Glomerular visceral epithelial cell (primary cell): ENCODE results near the gene CD8B2.
A peak's percentile ranks its signal among the peaks of the same experiment; 100 is the strongest.
"Not testable (repeated sequence)": the region's sequence is repeated elsewhere in the genome, so short reads cannot be mapped to it uniquely, and the experiment has no call there.

Experiments used
- DNase-seq: peaks from one replicate; pipeline ENCODE4 v3.0.0-alpha.2; 2016; ENCODE audit errors: extremely low spot score

The CD8B2 gene

DNA sequence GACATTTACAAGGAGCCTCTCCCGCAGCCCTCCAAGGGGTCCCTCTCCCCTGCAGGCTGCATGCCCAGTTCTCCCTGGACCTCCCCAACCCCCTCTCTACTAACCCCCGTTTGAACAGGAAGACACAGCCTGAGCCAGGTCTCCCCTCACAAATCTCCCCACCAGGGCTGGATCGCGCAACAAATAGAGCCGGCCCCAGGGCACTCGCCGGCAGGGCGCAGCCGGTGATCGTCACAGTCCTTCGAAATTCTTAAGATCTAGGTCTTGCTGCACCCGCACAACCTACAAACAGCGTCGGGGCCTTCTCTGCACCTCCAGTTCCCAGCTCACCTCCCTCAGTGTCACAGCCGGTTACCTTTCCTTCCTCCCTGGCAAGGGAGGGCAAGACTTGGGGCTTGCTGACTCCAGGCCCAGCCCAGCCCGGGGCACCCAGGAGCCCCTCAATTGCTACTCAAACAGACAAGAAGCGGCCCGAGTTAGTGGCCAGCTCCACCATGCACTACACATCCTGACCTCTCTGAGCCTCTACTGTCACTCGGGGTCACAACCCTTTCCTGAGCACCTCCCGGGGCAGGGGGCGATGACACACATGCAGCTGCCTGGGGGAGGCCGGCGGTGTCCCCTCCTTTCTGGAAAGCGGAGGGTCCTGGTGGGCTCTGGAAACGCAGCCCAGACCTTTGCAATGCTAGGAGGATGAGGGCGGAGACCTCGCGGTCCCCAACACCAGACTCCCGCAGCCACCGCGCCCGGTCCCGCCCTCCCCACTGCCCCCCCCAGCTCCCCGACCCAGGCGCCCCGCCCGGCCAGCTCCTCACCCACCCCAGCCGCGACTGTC, at the start of gene CD8B2:
Gene CD8B2 (plus strand): TSS at position 814 of the 835 bp plus-strand sequence. CDS start 63 bp downstream, outside the sequence.
- not testable (repeated sequence) for DNase-seq

DNA sequence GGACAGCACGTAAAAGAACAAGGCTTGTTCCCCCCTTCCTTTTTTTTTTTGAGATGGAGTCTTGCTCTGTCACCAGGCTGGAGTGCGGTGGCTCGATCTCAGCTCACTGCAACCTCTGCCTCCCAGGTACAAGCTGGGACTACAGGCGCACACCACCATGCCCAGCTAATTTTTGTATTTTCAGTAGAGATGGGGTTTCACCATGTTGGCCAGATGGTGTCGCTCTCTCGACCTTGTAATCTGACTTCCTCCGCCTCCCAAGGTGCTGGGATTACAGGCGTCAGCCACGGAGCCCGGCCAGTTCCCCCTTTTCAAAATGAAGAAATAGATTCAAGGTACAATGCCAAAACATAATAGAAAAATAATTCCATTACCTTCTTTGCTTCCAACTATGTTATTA, 25.3 kb upstream of the CD8B2 start:
- DNase-seq, result not testable (repeated sequence)

DNA sequence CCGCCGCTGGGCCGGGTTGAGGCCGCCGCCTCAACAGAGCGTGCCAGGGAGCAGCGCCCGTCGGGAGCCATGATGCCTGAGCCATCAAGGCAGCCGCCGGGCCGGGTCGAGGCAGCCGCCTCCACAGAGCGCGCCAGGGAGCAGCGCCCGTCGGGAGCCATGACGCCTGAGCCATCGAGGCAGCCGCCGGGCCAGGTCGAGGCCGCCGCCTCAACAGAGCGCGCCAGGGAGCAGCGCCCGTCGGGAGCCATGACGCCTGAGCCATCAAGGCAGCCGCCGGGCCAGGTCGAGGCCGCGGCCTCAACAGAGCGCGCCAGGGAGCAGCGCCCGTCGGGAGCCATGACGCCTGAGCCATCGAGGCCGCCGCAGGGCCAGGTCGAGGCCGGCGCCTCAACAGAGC, 19.6 kb upstream of the CD8B2 start:
- DNase-seq, result not testable (repeated sequence)

DNA sequence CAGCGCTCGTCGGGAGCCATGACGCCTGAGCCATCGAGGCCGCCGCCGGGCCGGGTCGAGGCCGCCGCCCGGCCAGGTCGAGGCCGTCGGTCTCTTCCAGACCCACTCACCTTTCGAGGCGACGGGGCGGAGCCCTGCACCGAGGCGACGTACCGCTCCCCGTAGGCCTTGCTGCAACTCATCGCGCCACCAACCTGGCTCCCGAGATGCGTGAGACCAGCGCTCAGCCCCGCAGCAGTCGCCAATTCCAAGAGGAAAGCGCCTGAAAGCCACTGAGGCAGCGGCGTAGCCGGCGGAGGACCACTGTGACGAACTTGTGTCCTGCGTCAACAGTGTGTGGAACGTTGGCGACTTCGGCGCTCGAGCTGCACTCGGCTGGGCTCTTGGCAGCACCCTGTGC, 19.1 kb upstream of the CD8B2 start, which contains the start of gene RGPD3:
Gene RGPD3 (minus strand): TSS at position 307 of the 400 bp plus-strand sequence. CDS start 125 bp downstream, at position 182.
- DNase-seq, result not testable (repeated sequence)

DNA sequence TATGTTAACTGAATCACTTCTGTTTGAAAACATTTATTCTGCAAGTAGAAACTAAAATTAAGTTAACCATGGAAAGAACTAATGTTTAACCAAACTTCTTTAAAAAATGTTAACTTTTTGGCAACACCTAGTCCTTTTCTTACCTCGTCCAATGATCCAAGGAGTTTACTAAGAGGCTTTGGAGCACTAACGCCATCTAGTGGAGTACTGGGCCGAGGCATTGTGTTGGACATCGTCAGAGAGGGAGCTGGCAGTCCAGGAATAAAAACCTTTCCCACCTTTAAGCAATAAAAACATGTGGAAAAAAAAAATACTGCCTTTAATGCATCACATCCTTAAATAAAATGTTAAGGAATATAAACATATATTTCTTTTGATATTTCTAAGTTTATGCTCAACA, 16.5 kb upstream of the CD8B2 start:
- DNase-seq, result not testable (repeated sequence)

DNA sequence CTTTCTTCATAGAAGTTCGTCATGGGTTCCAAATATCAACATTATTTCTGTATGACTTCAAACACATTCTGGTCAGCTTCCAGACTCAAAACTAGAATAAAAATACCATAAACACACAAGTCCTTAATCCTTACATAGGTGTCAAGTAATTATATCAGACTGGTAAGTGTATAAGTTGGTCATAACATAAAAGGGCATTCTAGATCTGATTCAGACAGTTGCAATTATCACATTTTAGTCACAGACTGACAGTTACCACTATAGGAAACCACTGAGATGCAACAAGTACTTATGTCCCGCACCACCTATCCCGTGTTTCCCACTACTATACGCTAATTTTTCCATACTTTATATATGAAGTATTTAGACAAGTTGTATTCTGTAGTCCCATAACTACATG, 9.5 kb upstream of the CD8B2 start:
- not testable (repeated sequence) for DNase-seq

DNA sequence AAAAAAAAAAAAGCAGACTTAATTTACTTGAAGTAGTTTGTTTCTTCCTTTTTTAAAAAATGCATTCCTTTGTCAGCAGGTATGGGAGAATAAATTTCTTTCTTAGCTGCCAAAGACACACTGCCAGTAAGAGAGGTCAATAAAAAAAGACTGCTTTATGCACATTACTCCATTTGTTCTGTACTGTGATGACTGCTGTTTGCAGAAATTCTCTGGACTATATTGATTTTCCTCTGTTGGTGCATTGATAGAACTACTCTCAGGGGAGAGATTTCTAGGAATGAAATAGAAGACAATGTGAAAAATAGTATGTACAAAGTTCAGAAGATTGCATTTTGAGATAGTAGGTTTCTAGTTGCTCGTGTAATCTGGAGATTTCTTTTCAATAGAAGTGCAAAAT, 7.6 kb upstream of the CD8B2 start:
- DNase-seq, result not testable (repeated sequence)

DNA sequence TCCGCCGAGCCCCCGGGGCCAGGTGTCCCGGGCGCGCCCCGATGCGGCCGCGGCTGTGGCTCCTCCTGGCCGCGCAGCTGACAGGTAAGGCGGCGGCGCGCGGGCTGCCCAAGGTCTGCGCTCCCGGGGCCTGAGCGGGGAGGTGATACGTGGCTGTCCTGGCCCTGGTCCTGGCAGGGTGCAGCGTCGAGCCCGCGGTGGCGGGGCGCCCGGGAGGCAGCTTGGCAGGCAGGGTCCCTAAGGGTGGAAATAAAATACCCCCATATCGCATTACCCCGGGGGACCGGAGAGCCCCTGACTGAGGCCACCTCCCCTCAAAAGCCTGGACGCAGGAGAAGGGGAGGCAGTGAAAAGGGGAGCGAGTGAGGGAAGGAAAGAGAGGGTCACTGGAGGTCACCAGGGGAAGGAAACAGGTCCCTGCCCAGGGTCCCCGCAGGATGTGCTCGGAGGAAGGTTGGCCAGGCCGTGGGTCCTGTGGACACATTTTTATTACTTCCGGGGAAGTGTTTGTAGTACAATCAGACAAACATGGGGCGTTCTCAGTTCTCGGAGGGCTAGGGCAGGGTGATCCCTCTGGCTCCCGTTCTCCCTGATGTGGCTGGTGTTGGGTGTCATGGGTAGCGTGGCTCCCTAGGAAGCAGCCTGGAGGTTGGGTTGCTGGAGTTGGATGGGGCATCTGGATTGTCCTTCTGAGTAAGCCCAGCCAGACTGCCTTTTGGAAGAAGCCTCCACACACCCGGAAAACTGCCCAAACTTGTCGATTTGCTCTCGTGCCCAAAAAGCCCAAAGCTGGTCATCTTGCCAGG, 425 bp downstream of the CD8B2 start:
- DNase-seq, result not testable (repeated sequence)

DNA sequence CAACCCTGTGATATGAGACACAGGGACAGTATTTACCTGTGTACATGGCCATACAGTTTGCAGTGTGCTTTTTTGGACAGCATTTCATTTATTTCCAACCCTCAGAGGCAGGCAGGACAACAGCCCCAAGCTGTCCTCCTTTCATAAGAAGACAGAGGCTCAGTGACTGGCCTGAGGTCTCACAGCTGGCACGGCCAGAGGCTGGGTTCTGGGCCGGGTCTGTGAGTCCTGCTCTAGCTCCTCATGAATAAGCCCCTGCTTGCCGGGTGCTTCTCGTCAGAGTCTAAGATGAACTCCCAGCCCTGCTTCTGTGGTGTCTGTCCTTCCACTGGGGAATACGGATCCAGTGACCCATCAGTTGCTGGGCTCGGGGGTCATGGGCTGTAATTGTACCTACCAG, 2.5 kb downstream of the CD8B2 start:
- not testable (repeated sequence) for DNase-seq

DNA sequence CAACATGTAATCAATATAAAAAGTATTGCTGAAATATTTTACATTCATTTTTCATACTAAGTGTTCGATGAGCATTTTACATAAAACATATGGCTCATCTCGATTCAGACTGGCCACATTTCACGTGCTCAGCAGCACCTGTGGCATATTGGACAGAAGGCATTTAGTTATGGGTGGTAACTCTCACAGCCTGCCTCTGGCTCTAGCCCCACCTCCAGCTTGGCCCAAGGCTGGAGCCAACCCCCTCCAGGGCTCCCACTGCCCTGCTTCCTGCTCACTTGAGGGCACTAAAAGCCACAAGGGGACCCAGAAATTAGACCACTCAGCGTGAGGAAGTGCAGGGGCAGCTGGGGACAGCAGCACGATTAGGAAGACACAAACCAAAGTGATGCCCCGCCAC, 5.2 kb downstream of the CD8B2 start:
- DNase-seq, result not testable (repeated sequence)

DNA sequence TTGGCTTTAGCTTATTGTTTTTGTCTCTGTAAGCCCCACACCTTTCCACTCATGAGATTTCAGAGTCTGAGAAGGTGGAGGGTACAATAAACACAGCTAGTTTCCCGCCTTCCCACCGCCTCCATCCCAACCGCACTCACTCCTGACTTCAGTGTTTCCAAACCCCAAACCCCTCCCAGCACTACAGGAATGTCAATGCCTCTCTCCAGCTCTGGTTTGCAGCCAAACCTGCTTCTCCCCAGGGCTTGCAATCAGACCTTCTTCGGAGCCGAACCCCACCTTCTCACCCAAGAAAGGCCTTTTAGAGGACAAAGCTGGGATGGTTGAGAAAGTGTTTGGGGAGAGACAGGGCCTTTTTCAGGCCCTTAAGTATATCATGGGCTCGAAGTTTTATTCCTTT, 5.7 kb downstream of the CD8B2 start:
- not testable (repeated sequence) for DNase-seq

DNA sequence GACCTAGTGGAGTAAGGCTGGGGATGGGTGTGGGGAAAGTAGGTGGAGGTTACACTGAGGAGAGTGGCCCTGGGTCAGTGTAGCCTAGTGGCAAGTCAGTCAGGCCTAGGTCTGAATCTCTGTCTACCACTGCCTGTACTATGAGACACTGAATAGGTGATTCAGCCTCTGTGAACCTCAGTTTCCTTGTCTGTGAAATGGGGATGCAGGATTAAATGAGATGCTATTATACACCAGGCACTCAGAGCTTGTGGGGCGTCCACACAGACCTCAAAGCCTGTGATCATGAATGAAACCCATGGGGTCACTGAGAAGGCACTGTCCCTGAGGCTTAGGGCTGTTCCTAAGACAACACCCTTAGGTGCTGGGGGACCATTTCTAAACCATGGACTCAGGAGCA, 11.4 kb downstream of the CD8B2 start:
- DNase-seq, result not testable (repeated sequence)

DNA sequence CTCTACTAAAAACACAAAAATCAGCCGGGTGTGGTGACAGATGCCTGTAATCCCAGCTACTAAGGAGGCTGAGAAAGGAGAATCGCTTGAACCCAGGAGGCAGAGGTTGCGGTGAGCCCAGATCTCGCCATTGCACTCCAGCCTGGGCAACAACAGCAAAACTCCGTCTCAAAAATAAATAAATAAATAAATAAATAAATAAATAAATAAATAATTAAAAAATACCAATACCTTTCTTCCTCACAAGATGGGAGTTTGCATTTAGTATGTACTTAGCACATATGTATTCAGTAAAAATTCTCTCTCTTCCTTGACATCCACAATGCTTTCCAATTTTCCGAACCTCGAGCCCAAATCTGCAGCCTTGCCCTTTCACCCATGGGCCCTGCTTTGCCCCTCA, 13.2 kb downstream of the CD8B2 start:
- DNase-seq, result not testable (repeated sequence)

DNA sequence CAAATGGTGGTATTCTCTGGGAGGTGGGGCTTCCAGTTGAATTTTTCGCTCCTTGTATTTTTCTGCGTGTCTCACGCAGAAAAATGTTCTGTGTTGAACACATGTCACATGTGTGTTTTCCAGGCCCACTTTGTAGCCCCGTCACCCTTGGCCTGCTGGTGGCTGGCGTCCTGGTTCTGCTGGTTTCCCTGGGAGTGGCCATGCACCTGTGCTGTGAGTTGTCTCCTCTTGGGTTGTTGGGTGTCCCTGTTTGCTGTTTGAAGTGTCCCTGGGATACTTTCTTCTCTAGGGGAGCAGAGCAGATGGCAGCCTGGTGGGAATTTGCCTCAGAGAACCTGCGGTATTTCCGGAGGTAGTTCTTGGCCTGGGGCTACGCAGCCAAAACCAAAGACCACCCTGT, 15.2 kb downstream of the CD8B2 start:
- DNase-seq, result not testable (repeated sequence)

DNA sequence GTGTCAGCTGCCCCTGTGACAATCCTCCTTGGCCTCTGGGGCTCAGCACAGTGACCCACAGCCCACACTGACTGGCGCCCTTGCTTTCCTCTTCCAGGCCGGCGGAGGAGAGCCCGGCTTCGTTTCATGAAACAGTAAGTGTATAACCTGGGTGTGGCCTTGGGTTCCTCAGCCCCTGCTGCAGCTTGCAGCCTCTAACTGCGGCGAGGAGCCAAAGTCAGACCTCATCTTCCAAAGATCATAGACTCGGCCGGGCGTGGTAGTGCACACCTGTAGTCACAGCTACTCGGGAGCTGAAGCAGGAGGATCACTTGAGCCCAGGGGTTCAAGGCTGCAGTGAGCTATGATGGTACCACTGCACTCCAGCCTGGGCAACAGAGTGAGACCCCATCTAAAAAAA, 17.0 kb downstream of the CD8B2 start:
- not testable (repeated sequence) for DNase-seq

DNA sequence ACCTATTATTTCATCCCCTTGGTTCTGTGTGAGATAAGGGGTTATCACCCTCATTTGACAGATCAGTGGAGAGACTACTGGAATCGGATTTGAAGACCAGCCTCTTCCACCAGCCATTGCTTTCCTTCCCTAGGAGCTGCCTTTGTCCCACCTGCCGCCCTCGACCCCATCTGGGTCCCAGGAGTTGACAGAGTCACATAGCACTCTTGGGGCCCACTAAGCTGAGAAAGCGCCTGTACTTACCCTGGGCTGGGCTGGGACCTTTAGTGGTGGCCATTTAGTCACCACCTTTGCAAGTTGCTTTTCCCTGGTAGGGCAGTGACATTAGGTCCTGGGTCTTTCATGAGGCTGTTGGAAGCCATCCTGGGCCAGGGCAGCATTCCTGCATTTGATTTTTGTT, 17.6 kb downstream of the CD8B2 start:
- not testable (repeated sequence) for DNase-seq

DNA sequence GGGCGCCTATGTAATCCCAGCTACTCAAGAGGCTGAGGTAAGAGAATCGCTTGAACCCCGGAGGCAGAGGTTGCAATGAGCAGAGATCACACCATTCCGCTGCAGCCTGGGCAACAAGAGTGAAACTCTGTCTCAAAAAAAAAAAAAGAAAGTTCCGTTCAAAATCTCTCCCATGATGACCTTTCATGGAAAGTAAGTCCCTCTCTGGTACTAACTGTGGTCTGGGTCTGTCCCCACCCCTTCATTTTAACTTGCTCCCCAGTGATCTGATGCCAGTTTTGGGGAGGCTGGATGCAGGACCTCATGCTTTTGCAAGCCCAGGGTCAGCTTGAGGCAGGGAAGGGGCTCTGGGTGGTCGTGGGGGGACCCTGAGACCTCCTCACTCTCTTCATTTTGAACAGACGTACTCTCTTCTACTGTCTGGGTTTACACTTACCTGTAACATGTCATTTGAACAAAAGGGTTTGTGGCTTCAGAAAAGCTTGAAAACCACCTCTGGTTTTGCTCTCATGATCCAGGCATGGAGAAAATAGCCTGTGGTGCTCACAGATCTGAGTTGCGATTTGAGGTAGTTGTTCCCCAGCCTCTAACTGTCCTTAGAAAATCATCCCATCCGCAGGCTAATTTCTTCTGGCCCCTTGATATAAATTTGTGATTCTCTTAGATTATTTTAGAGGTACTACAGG, 19.0 kb downstream of the CD8B2 start:
- DNase-seq, result not testable (repeated sequence)

DNA sequence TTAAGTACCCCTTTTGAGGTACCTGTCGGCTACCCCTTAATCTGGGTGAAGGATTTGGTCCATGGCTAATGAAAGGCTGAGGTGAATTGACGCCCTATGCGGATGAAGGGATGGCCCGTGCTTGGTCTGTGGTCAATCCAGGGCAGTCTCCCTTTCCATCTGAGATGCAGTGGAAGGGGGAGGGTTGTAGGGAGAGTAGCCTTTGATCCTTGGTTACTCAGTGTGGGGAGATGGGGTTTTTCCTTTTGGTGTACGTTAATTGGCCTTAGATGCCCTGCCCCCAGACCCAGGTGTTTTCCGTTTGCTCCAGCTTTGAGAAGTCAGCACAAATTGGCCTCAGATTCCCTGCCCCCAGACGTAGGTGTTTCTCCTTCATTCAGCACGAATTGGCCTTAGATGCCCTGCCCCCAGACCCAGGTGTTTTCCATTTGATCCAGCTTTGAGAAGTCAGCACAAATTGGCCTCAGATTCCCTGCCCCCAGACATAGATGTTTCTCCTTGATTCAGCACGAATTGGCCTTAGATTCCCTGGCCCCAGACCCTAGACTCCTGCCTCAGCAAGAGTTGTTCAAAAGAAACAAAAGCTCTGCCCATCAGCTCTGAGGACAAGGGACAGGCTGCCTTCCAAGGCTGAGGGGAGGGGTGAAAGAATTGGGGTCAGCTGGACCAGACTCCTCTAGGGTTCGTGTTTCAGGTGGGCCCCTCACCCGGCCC, 21.7 kb downstream of the CD8B2 start:
- not testable (repeated sequence) for DNase-seq

DNA sequence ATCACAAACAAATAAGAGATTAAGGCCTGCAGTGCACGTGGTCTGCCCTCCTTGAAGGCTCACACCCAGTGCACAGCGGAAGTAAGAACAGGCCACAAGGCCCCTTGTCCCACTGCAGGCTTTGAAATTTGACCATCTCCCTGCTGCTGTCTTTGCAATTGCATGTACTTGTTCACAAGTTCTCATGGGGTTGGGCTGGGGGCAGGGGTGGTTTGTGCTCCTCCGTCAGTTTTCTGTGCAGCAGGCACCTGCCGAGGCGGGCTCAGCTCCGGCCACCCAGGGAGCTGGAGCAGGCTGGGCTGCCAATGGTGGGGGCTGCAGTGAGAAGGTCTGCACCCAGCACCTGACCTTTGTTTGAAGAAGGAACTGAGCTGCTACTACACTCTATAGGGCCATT, 22.2 kb downstream of the CD8B2 start:
- not testable (repeated sequence) for DNase-seq

DNA sequence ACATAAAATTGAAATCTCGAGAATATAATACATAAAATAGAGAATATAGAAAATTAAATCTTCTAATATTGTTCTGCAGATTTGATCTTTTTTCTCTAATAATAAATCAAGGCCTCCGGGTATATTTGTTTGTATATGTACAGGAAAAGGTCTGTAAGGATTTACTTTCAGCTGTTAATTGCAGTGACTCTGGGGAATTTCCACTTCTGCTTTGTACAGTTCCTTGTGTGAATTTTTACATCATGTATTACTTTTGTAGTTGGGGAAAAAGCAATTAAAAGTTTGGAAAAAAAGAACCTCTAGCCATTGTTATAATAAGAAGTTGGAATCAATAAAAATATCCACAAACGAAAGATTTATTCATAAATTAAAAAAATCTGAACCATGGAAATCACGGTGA, 23.6 kb downstream of the CD8B2 start:
- not testable (repeated sequence) for DNase-seq

DNA sequence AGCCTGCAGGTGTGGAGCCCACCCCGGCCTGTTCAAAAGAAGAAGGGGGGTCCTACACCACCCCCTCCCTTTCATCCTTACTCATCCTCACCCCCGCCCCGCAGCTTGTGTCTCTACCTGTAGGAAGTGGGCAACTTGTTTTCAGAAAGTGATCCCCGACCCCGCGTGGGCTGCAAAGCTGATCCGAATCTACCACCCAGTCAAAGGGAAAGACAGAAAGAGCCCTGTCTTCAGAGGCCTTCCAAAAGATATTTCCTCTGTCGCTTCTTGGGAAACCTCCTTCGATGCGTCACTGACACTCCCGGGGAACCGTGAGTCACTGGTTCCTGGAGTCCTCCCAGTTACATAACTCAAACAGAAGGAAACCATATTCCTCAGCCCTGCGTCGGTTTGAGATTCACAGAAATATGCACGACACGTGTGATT, 24.3 kb downstream of the CD8B2 start:
- peak; percentile 30 for DNase-seq
